Thyroid gland (tissue), 4 donors: ENCODE results near the gene CITED1. TPM values are rescaled to one million over a fixed set of nuclear protein-coding genes. Genes with fewer than 3 reads are reported as not detected.

Experiments used
- DNase-seq, 2 donors: peaks; one replicate each; pipeline ENCODE4 v3.0.0-alpha.2; 2019
- H3K27ac ChIP-seq, 3 donors: fragments of 200-600 bp; sonication (generic); 1 replicate in 2 of 3; 2 replicates in 1 of 3; pipeline ENCODE4 v1.5.1; 2016 to 2019; ENCODE audit warnings: mild to moderate bottlenecking in 1 of 3, moderate library complexity in 1 of 3
- H3K27me3 ChIP-seq: fragments of 200-600 bp; sonication (generic); one replicate; pipeline ENCODE4 v1.5.1; 2019
- H3K36me3 ChIP-seq, 2 donors: fragments of 200-600 bp; sonication (generic); one replicate each; pipeline ENCODE4 v1.5.1; 2016 to 2019
- H3K4me1 ChIP-seq, 2 donors: fragments of 200-600 bp; sonication (generic); one replicate each; pipeline ENCODE4 v1.5.1; 2017 to 2019
- H3K4me3 ChIP-seq, 3 donors: fragments of 200-600 bp; sonication (generic); replicated peaks in 1 of 3; 1 replicate in 2 of 3; 2 replicates in 1 of 3; pipeline ENCODE4 v1.5.1; 2016; ENCODE audit warnings: mild to moderate bottlenecking in 1 of 3
- H3K9me3 ChIP-seq: fragments of 200-600 bp; sonication (generic); one replicate; pipeline ENCODE4 v1.5.1; 2017
- POLR2A ChIP-seq, 2 donors: fragments of 450-650 bp; IDR thresholded peaks; one replicate each; pipeline ENCODE4 v1.6.1; 2017; ENCODE audit warnings: antibody characterized with exemption in 2 of 2, mild to moderate bottlenecking in 2 of 2, moderate library complexity in 1 of 2
- WGBS, 2 donors: methylation state at CpG; one replicate each; pipeline ENCODE4 v1.1.5; 2017; 5-methylcytosine and 5-hydroxymethylcytosine counted together
- intact Hi-C: fragments of 100-400 bp; cut with DNase I; formaldehyde crosslinking; loops from one replicate; pipeline ENCODE4 v1.15.1; 2023
- total RNA-seq, 4 donors: library from RNA; depleted of rRNA; stranded (reverse); fragments of >200 nt; gene quantifications; one replicate each; pipeline ENCODE4 v1.2.3, GENCODE V29; 2016
- TF ChIP-seq, protein P1 (sequence below), 6 experiments: fragments of 200-600 bp in 3 of 6; fragments of 450-650 bp in 3 of 6; sonication (generic) in 3 of 6; IDR thresholded peaks; one replicate each; pipeline ENCODE4 v1.5.1; 2016 to 2019; ENCODE audit warnings: antibody characterized with exemption in 6 of 6, mild to moderate bottlenecking in 2 of 6, inconsistent platforms in 1 of 6, moderate library complexity in 1 of 6

Gene CITED1
- total RNA-seq, 4 donors from 2014 or later, result 5.5 to 29.9 (median 17.5) TPM

GRCh38 chrX:72262077-72262476 is 43.6 kb downstream of the CITED1 start:
- Histone ChIP-seq H3K36me3 (no peaks in the 10 kb centered on the region), H3K27ac (peak overlapping the region in 1 of 3 donors; percentile 41), H3K9me3 (no peaks in the 10 kb centered on the region), H3K4me1 (peaks cover 4 to 8% of the 10 kb centered on the region in 2 donors), H3K27me3 (no peaks in the 10 kb centered on the region), H3K4me3 (no peak overlapping the region)
- intact Hi-C loops, result no loop called here
- 38 to 54% methylated on average over 6 to 7 of the region's 7 CpGs for WGBS, 2 donors
- DNase-seq, result peak; percentile 49 to 52
- TF ChIP-seq, protein P1, sequence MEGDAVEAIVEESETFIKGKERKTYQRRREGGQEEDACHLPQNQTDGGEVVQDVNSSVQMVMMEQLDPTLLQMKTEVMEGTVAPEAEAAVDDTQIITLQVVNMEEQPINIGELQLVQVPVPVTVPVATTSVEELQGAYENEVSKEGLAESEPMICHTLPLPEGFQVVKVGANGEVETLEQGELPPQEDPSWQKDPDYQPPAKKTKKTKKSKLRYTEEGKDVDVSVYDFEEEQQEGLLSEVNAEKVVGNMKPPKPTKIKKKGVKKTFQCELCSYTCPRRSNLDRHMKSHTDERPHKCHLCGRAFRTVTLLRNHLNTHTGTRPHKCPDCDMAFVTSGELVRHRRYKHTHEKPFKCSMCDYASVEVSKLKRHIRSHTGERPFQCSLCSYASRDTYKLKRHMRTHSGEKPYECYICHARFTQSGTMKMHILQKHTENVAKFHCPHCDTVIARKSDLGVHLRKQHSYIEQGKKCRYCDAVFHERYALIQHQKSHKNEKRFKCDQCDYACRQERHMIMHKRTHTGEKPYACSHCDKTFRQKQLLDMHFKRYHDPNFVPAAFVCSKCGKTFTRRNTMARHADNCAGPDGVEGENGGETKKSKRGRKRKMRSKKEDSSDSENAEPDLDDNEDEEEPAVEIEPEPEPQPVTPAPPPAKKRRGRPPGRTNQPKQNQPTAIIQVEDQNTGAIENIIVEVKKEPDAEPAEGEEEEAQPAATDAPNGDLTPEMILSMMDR (IDR thresholded peaks at IDR 0.05), result no peak
- no peak for TF ChIP-seq POLR2A (IDR thresholded peaks at IDR 0.05)

DNA sequence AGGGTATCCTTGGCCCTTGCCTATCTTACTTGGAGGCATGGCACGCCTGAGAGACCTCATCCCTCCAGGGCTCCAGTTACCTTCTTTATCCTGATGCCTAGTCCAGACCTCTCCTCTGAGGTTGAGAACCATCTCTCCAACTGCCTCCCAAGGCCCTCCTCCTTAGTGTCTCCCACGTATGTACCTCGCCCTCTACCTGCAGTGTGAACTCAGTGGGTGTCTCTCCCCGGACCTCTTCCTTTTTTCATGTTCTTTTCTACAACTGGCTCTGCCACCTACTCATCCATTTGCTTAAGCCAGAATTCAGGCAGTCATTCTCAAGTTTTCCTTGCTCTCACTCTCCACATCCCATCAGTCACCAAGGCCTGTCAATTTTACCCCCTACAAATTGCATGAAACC is 45.3 kb downstream of the CITED1 start:
- TF ChIP-seq, protein P1 (IDR thresholded peaks at IDR 0.05), result no peak
- TF ChIP-seq POLR2A (IDR thresholded peaks at IDR 0.05), result no peak
- H3K27ac ChIP-seq, result no peak overlapping the region
- 95 to 98% methylated on average over 4 of the region's 4 CpGs for WGBS, 2 donors

GRCh38 chrX:72258174-72258573 is 47.5 kb downstream of the CITED1 start:
- Histone ChIP-seq H3K27ac (no peak overlapping the region), H3K36me3 (no peaks in the 10 kb centered on the region), H3K9me3 (no peaks in the 10 kb centered on the region), H3K4me1 (peaks cover 4 to 18% of the 10 kb centered on the region in 2 donors), H3K4me3 (no peak overlapping the region), H3K27me3 (no peaks in the 10 kb centered on the region)
- no peak for DNase-seq
- intact Hi-C loops, result no loop called here
- 83 to 87% methylated on average over 1 to 6 of the region's 7 CpGs for WGBS, 2 donors
- TF ChIP-seq, protein P1 (IDR thresholded peaks at IDR 0.05), result no peak
- TF ChIP-seq POLR2A (IDR thresholded peaks at IDR 0.05), result no peak

More for the DNA sequence above, 45.3 kb downstream of the CITED1 start:
- H3K9me3 ChIP-seq, result no peaks in the 10 kb centered on the region
- intact Hi-C loops, result no loop called here
- H3K27me3 ChIP-seq, result no peaks in the 10 kb centered on the region
- H3K36me3 ChIP-seq, result no peaks in the 10 kb centered on the region
- H3K4me1 ChIP-seq, result peaks cover 4 to 11% of the 10 kb centered on the region in 2 donors
- DNase-seq, result no peak
- H3K4me3 ChIP-seq, result no peak overlapping the region

DNA sequence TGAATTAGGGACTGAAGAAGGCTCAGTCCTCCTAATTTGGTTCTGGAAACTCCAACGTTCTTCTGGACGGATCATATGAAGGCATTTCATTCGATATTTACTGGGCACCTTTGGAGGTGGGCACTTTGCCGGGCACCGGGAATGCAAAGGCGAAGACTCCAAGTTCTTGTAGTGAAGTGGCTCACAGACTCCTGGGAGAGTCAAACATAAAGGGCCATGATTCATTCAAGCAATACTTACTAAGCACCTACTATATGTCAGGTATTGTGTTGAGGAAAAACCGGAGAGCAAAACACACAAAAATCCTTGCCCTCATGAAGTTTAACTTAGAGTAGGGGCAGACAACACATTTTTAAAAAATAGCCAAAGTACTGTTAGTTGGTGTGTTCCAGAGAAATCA is 49.9 kb downstream of the CITED1 start:
- no peaks in the 10 kb centered on the region for H3K36me3 ChIP-seq
- intact Hi-C loops, result no loop called here
- H3K4me3 ChIP-seq, result no peak overlapping the region
- H3K4me1 ChIP-seq, result peaks cover 0 to 11% of the 10 kb centered on the region in 2 donors
- peak overlapping the region in 1 of 3 donors; percentile 69 for H3K27ac ChIP-seq
- H3K27me3 ChIP-seq, result no peaks in the 10 kb centered on the region
- H3K9me3 ChIP-seq, result no peaks in the 10 kb centered on the region
- no peak for DNase-seq
- 53 to 73% methylated on average over 7 of the region's 7 CpGs for WGBS, 2 donors
- TF ChIP-seq, protein P1 (IDR thresholded peaks at IDR 0.05), result no peak
- TF ChIP-seq POLR2A (IDR thresholded peaks at IDR 0.05), result no peak

DNA sequence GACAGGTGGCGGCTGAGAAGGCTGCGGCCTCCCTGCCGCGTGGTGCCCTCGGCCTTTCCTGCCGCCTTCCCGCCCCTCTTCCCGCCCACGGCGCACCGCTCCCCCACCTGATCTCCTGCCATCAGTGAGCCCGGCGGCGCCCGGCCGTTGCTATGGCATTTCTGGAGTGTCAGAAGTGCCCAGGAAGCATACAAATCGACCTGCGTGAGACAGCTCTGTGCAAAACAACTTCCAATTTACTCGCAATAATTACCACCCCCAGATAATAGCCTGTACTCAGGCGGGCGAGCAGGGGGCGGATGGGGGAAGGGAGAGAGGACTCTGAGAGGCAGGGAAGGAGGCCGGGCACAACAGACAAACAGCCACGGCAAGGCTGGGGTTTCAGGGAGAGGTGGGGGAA is 50.3 kb downstream of the CITED1 start:
- 12 to 13% methylated on average over 8 to 15 of the region's 24 CpGs for WGBS, 2 donors
- intact Hi-C loops, result no loop called here
- DNase-seq, result peak; percentile 78
- H3K36me3 ChIP-seq, result no peaks in the 10 kb centered on the region
- H3K9me3 ChIP-seq, result no peaks in the 10 kb centered on the region
- H3K4me3 ChIP-seq, result no peak overlapping the region
- H3K4me1 ChIP-seq, result peaks cover 0 to 11% of the 10 kb centered on the region in 2 donors
- peak overlapping the region in 1 of 3 donors; percentile 69 for H3K27ac ChIP-seq
- TF ChIP-seq, protein P1 (IDR thresholded peaks at IDR 0.05), result no peak
- TF ChIP-seq POLR2A (IDR thresholded peaks at IDR 0.05), result no peak
- no peaks in the 10 kb centered on the region for H3K27me3 ChIP-seq
